Measurements from ENCODE around the gene RAB11FIP3.

- TF ChIP-seq CTCF (conservative IDR thresholded peaks at IDR 0.05 in 1 of 2, IDR thresholded peaks at IDR 0.05 in 1 of 2; ENCODE audit: extremely low read depth in 1 of 2, insufficient read depth in 1 of 2, low read depth in 1 of 2, low read length in 2 of 2) = no peak
- no peak for TF ChIP-seq EZH2 (IDR thresholded peaks at IDR 0.05; ENCODE audit: borderline replicate concordance, low read length)
Measured at GRCh38 chr16:556474-557173, 131.2 kb downstream of the RAB11FIP3 start.
